OCI-LY7 (cell line): Measurements from ENCODE around the gene ATG10.

Source experiments
- EZH2phosphoT487 ChIP-seq: fragments of 200-600 bp; sonication (generic); IDR thresholded peaks from 2 replicates; pipeline ENCODE4 v1.6.1; 2018; ENCODE audit warnings: low read depth, borderline replicate concordance, mild to moderate bottlenecking, mixed run types, antibody characterized with exemption, low read length, moderate library complexity, mixed read lengths
- TF ChIP-seq, protein P1 (sequence below): fragments of 200-600 bp; sonication (generic); conservative IDR thresholded peaks from 2 replicates; pipeline ENCODE4 v1.5.1; 2014; ENCODE audit warnings: mild to moderate bottlenecking, antibody characterized with exemption, low read length, moderate library complexity, mixed read lengths

DNA sequence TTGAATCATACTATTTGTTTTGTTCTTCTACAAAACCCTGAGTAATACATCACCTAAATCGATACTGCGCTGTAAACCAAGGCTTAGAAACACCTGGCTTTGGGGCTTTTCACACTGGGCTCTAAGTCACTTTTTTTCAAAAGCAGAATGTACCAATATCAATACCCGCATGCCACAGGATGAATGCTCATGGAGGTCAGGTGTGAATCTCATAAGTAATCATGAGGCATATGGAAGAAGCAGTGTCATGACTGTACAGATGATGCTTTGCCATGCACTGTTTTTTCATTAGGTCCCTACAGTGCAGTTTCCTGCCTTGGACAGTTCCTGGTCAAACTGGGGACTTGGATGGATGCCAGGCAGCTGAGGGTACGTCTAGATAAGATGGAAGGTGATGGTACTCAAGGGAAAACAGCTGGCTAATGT lies 49.0 kb upstream of the ATG10 start:
- TF ChIP-seq, protein P1, sequence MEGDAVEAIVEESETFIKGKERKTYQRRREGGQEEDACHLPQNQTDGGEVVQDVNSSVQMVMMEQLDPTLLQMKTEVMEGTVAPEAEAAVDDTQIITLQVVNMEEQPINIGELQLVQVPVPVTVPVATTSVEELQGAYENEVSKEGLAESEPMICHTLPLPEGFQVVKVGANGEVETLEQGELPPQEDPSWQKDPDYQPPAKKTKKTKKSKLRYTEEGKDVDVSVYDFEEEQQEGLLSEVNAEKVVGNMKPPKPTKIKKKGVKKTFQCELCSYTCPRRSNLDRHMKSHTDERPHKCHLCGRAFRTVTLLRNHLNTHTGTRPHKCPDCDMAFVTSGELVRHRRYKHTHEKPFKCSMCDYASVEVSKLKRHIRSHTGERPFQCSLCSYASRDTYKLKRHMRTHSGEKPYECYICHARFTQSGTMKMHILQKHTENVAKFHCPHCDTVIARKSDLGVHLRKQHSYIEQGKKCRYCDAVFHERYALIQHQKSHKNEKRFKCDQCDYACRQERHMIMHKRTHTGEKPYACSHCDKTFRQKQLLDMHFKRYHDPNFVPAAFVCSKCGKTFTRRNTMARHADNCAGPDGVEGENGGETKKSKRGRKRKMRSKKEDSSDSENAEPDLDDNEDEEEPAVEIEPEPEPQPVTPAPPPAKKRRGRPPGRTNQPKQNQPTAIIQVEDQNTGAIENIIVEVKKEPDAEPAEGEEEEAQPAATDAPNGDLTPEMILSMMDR, result no peak
- TF ChIP-seq EZH2phosphoT487, result no peak
